HG03097 (cell line): ENCODE results near the gene REXO1.
A peak's percentile ranks its signal among the peaks of the same experiment; 100 is the strongest.
"Not testable (repeated sequence)": the region's sequence is repeated elsewhere in the genome, so short reads cannot be mapped to it uniquely, and the experiment has no call there.

Experiments
- ATAC-seq: cut with Tn5 transposase; IDR thresholded peaks from one replicate; pipeline ENCODE4 v1.9.1; 2021; ENCODE audit not compliant: unreplicated experiment, low FRiP score

The REXO1 gene

GRCh38 chr19:1877280-1877660 lies 29.0 kb upstream of the REXO1 start:
- not testable (repeated sequence) for ATAC-seq

GRCh38 chr19:1876496-1877279 lies 28.4 kb upstream of the REXO1 start:
- peak; percentile 15 for ATAC-seq

DNA sequence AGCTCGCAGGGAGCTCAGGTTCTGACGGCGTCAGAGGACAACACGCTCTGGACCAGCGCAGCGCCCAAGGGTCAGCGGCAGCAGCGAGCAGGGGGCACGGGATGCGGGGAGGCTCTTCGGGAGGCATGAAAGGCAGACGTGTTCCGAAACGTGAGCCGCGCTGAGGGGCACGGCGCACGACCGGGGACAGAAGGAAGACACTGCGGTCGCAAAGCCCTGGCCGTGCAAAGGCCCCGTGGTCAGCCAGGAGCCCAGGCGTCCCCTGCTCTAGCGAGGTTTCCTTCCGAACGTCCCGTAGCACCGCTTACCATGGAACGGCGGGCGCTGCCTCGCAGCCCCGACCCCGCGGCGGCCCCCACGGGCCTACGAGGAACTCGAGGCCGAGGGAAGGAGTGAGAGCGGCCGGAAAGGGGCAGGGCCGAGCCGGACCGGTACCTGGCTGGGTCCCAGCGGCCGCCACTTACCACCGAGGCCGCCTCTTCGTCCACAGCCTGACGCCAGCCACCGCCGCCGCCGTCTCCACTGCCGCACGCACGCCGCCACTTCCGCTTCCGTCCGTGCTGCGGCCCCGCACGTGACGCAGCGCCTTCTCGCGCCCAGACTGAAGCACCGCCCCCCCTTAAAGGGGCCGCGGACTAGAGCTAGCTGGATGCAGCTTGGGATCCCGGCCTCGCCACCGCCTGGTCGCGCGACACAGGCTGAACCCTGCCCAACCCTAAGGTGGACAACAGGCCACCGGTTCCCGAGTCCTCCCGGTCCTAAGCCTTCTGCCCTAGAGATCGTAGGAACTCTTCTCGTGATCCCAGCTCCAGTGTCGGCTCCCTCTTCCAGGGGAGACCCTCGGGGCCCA lies 27.6 kb upstream of the REXO1 start:
- ATAC-seq, result peak; percentile 87

GRCh38 chr19:1875265-1875645 lies 27.0 kb upstream of the REXO1 start:
- ATAC-seq, result not testable (repeated sequence)

DNA sequence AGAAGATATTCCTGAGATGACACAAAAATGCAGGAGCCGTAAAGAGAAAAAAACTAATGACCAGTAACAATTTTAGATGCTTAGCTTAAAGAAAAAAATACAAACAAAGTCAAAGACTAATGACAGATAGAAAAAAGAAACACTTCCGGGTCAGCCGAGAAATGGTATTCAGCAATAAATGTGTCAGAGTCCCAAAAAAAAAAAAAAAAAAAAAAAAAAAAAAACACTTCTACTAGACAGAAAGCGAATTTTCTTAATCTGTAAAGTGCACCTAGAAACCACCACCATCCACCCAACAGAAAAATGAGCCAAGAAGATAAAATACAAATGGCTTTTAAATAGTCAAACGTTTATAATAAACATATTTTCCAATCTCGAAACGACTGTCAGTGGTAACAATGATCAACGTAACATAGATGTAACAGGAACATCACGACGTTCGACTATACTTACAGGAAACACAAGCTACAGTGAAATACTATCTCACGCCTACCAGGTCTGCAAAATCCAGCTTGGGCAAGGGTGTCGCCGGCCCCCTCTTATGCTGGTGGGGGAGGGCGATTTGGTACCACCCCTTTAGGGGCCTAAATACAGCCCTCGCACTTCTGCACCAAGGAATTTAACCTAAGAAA lies 26.4 kb upstream of the REXO1 start:
- no peak for ATAC-seq

- ATAC-seq, result no peak
These were observed 25.5 kb upstream of the REXO1 start for GRCh38 chr19:1873524-1874473.

GRCh38 chr19:1872807-1873523 lies 24.7 kb upstream of the REXO1 start:
- ATAC-seq, result no peak

- ATAC-seq, result no peak
These were observed 23.3 kb upstream of the REXO1 start for GRCh38 chr19:1871630-1872029.

DNA sequence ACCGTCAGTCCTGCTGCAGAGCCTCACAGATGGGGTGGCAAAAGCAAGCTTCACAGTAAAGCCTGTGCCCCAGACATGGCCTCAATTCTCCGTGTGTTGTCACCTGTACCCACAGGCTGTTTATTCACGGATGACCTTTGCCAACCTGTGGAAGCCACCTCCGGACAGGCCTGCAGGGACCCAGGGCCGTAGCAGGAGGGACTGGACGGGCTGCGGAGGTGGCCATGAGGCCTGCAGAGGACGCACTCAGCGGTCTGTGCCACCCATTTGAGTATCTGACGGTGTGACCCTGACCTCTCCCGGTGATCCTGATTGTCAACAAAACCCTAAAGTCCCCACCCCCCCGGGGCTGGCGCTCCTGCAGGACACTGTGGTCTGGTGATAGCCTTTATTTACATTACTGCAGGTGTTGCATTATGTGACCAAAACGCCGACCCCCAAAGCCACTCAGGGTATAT lies 22.9 kb upstream of the REXO1 start:
- no peak for ATAC-seq

DNA sequence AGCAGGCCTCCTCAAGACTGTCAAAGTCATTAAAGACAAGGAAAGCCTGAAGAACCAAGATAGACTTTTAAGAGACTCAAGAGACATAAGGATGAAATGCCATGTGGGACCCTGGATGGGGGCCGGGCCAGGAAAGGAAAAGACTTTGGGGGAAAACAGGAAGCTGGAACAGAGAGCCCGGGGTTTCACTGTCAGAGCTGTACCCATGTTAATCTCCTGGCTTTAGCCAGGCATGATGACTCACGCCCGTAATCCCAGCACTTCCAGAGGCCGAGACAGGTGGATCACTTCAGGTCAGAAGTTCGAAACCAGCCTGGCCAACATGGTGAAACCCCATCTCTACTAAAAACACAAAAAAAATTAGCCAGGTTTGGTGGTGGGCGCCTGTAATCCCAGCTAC lies 20.7 kb upstream of the REXO1 start:
- ATAC-seq, result no peak

DNA sequence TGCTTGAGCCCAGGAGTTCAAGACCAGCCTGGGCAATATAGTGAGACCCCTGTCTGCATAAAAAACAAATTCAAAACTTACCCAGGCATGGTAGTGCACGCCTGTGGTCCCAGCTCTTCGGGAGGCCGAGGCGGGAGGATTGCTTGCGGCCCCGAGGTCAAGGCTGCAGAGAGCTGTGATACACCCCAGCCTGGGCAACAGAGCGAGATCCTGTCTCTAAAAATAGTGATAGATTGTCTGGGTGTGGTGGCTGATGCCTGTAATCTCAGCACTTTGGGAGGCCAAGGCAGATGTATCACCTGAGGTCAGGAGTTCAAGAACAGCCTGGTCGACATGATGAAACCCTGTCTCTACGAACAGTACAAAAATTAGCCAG lies 19.1 kb upstream of the REXO1 start:
- ATAC-seq, result no peak

GRCh38 chr19:1866693-1867348 lies 18.5 kb upstream of the REXO1 start:
- ATAC-seq, result no peak

DNA sequence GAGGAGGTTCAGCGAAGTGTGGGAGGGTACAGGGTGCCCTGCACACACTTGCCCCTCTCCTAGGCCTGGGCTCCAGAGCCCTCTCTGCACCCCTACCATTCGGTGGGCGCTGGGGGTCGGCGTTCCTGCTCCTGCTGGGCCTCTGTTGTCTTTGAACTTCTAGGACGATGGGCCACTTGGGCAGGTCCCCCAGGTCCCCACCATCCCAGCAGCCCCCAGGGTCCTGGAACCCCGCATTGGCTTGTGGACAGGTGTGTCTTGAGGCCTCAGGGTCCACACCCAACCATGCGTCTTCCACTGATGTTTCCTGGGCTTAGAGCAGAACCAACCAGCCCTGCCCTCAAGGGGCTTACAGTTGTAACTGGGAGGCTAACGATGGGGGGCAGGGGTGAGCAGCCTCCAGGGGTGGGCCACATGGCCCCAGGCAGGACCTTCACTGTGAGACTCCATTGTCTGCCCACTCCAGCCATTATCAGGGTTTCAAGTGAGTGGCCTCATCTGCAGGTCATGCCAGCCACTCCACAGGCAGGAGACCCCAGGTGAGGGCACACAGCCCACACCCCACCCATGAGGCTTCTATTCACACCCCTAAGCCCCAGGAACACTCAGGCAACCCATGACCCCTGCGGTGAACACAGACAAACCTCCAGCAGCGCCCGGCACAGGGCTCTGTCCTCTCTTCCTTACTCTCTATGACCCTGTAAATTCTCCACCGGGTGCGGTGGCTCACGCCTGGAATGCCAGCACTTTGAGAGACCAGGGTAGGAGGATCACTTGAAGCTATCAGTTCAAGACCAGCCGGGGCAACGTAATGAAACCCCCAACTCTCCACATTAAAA lies 17.1 kb upstream of the REXO1 start:
- no peak for ATAC-seq

DNA sequence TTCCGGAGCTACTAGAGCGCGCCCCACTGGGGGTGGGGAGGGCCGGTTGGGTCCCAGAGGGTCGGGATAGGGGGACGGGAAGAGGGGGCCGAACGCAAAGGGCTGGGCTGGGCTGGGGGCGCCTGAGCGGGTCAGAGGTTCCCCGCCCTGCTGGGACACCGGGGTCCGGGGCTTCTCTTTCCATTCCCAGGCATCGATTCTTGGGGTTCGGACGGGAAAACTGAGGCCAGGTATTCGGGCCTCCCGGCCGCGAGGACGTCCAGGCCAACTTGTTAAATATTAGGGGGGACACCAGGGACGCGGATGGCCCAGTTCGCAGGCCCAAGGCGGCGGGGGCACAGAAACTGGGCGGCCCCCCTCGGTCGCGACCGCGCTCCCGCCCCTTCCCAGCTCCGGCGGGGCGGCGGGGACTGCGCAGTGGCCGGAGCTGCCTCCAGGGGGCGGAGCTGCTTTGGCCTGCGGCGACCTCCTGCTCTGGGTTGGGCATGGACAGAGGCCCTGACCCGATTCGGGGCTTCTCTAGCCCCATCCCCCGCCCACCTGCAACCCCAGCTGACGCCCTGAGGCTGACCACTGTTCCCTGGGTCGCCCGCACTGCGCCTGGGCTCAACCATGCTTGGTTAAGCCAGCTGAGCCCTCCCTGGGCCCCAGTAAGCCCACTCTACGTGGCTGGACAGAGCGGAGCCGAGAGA lies 16.3 kb upstream of the REXO1 start:
- ATAC-seq, result peak; percentile 33

DNA sequence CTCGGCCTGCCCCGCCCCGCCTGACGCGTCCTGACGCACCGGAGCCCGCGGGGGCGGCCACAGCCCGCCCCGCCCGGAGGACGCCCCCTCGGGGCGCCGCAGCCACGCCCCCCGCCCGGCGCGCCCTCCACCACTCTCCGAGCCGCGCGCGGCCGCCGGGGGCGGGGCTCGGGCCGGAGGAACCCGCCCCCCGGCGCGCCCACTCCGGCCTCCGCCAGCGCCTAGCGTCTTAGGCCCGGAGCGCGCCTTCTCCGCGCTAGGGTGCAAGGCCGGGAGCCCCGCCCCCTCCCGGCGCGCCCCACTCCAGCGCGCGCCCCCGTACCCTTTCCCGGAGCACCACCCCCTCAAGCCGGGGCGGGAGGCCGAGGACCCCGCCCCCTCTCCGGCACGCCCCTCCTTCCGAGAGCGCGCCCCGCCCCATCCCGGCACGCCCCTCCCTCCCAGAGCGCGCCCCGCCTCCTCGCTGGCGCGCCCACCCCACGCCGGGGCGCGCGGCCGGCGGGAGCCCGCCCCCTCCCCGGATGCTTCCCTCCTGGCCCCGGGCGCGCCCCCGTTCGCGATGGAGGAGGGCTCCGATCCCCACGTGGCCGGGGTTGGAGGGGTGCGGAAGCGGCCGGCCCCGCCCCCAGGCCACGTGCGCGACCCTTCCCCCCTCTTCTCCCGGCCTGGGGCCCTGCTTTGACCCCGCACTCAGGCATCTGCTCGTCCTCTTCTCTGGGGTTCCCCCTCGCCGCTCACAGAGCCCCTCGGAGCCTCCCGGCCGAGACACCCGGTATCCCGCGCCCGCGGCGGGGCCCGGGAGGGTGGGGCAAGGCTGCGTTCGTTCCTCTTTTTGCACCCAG lies 15.6 kb upstream of the REXO1 start:
- ATAC-seq, result peak; percentile 47

DNA sequence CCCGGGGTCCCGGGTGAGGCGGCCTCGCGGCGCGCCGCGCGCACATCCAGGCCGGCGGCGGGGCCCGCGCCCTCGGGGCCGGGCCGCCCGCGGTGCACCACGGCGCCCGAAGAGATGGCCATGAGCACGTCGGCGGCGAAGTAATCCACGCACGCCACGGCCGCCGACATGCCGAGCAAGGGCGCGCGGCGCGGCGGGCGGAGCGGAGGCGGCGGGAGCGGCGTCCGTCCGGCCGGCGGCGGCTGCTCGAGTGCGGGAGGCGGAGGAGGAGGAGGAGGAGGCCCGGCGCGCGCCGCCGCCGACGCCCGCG lies 15.0 kb upstream of the REXO1 start, which contains the start of gene KLF16:
TSS of gene KLF16 (minus strand) at position 252 of the 310 bp plus-strand sequence. CDS start at position 170, 82 bp downstream.
- ATAC-seq, result no peak
